Thoracic aorta (tissue), 2 donors: ENCODE results near the gene SLC35B2. TPM values are rescaled to one million over a fixed set of nuclear protein-coding genes. Genes with fewer than 3 reads are reported as not detected.

Experiments used
- ATAC-seq: fragments of 150-250 bp; one replicate; pipeline ENCODE4 v1.8.0; 2017; ENCODE audit warnings: low read depth; ENCODE audit not compliant: insufficient number of reproducible peaks, low FRiP score
- DNase-seq: peaks from one replicate; pipeline ENCODE4 v3.0.0-alpha.2; 2020; ENCODE audit warnings: low spot score
- H3K27ac ChIP-seq, 2 donors: fragments of 200-600 bp; sonication (generic); 1 replicate in 1 of 2; 2 replicates in 1 of 2; pipeline ENCODE4 v1.5.1; 2016; ENCODE audit warnings: mild to moderate bottlenecking in 2 of 2, moderate library complexity in 2 of 2
- H3K27me3 ChIP-seq: fragments of 200-600 bp; sonication (generic); replicated peaks from 2 replicates; pipeline ENCODE4 v1.6.0; 2016; ENCODE audit warnings: mild to moderate bottlenecking; ENCODE audit not compliant: insufficient read depth
- H3K36me3 ChIP-seq: fragments of 200-600 bp; sonication (generic); one replicate; pipeline ENCODE4 v1.5.1; 2016
- H3K4me1 ChIP-seq, 2 donors: fragments of 200-600 bp; sonication (generic); 1 replicate in 1 of 2; 2 replicates in 1 of 2; pipeline versions ENCODE4 v1.5.1 to v1.6.0; 2016; ENCODE audit warnings: low read depth in 2 of 2, mild to moderate bottlenecking in 1 of 2; ENCODE audit not compliant: control insufficient read depth in 1 of 2
- H3K4me3 ChIP-seq: fragments of 200-600 bp; sonication (generic); 2 replicates; pipeline ENCODE4 v1.5.1; 2016; ENCODE audit warnings: mild to moderate bottlenecking
- H3K9me3 ChIP-seq: fragments of 200-600 bp; sonication (generic); 2 replicates; pipeline ENCODE4 v1.5.1; 2016
- total RNA-seq, 2 donors: library from RNA; depleted of rRNA; stranded (reverse); fragments of >200 nt; gene quantifications; one replicate each; pipeline versions ENCODE4 v1.1.0 to v1.2.3, GENCODE V29; 2016
- TF ChIP-seq, protein P1 (sequence below): fragments of 200-600 bp; sonication (generic); IDR thresholded peaks from one replicate; pipeline ENCODE4 v1.5.1; 2019; ENCODE audit warnings: antibody characterized with exemption

Gene SLC35B2
- total RNA-seq, 2 donors from 2014 or later: 19.9 to 33.3 TPM

DNA sequence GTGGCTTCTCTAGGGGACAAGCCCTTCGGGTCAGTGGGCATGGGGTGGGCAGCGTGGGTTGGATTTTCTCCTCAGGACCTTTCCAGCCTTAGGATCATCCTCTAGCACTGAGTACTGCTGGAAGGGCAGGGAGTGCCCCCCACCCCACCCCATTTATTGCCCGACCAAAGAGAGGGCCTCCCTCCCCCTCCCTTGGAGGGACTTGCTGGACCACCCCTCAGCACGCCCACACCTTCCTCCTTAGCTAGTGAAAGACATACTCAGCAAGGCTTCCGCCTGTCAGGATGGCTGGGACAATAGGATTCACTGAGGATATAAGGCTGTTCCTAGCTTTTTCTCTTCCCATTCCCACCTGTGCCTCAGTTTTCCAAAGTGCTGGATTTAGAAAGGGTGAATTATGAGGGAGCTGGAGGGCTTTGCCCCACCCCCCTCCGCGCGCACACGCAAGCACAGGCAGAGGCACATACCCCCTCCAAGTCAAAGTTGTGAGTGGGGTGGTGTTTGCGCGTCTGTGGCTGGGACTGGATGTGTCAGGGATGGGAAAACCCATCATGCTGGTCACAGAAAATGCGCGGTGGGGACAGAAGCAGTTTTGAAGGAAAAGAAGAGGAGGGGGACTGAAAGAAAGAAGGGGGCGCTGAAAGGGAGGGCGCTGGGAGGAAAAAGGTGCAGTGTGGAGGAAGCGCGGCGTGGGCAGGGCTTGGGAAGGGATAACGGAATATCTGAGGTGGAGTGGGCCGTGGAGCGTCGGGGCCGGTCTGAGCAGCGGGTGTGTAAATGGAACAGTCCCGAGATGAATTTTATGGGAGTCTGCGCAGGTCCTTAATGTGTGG, 34.6 kb downstream of the SLC35B2 start:
- Histone ChIP-seq H3K27me3 (no peaks in the 10 kb centered on the region), H3K9me3 (no peaks in the 10 kb centered on the region), H3K27ac (peak overlapping the region; percentile 97 to 98), H3K4me1 (peaks cover 67 to 80% of the 10 kb centered on the region in 2 donors), H3K4me3 (peak overlapping the region; percentile 81), H3K36me3 (no peaks in the 10 kb centered on the region)
- ATAC-seq: no peak
- no peak for DNase-seq
- TF ChIP-seq, protein P1, sequence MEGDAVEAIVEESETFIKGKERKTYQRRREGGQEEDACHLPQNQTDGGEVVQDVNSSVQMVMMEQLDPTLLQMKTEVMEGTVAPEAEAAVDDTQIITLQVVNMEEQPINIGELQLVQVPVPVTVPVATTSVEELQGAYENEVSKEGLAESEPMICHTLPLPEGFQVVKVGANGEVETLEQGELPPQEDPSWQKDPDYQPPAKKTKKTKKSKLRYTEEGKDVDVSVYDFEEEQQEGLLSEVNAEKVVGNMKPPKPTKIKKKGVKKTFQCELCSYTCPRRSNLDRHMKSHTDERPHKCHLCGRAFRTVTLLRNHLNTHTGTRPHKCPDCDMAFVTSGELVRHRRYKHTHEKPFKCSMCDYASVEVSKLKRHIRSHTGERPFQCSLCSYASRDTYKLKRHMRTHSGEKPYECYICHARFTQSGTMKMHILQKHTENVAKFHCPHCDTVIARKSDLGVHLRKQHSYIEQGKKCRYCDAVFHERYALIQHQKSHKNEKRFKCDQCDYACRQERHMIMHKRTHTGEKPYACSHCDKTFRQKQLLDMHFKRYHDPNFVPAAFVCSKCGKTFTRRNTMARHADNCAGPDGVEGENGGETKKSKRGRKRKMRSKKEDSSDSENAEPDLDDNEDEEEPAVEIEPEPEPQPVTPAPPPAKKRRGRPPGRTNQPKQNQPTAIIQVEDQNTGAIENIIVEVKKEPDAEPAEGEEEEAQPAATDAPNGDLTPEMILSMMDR: no peak

DNA sequence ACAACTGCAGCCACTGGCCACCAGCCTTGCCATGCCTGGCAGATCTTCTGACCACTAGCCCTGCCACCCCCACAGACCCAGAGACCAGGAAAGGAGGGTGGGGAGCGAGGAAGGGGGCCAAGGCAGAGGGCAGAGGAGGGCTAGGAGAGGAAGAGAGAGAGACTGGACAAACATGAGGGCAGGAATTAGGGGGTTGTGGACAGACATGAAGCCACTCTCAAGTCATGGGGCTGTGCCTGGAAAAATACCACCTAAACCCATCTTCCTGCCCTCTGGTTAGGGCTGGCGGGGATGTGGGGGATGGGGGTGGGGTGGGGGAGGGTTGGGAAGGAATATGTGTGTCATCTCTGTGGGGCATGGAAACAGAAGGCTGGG, 35.4 kb downstream of the SLC35B2 start:
- Histone ChIP-seq H3K9me3 (no peaks in the 10 kb centered on the region), H3K4me3 (peak overlapping the region; percentile 81), H3K36me3 (no peaks in the 10 kb centered on the region), H3K4me1 (peaks cover 64 to 80% of the 10 kb centered on the region in 2 donors), H3K27ac (peak overlapping the region; percentile 97 to 98), H3K27me3 (no peaks in the 10 kb centered on the region)
- DNase-seq (no peak), ATAC-seq (no peak)
- TF ChIP-seq, protein P1: no peak

DNA sequence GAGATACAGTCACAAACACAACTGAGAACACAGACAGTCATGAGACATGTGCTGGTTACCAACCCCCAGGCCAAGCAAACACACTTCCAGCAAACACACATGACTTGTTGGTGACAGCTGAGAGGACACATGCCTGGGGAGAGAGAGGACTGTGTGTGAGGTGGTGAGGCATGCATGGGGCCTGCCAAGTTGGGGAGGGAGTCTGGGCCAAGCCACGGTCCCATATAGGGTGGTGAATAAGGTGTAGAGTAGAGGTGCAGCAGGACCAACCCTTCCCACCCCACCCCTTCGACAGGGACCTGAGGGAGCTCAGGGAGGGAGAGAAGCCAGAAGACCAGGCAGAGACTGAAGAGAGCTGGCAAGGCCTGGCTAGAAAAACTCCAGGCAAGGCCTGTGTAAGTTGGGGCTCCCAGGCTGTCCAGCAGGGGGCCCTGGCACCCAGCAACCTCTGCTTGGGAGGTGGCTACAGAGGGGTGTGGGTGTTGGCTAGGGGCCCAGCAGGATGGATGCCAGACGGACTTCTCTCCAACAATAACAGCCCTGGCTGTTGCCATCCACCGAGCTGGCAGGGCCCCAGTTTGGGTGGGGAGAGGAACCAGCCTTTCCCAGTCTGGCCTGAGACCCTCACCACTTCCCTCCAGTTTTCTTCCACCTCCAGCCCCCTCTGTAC, 35.9 kb downstream of the SLC35B2 start:
- H3K27ac ChIP-seq: peak overlapping the region; percentile 97 to 98
- peak; percentile 66 for ATAC-seq
- H3K4me3 ChIP-seq: peak overlapping the region; percentile 81
- TF ChIP-seq, protein P1: peak; percentile 94
- H3K4me1 ChIP-seq: peaks cover 58 to 80% of the 10 kb centered on the region in 2 donors
- H3K27me3 ChIP-seq: no peaks in the 10 kb centered on the region
- peak; percentile 87 for DNase-seq
- no peaks in the 10 kb centered on the region for H3K36me3 ChIP-seq
- H3K9me3 ChIP-seq: no peaks in the 10 kb centered on the region

DNA sequence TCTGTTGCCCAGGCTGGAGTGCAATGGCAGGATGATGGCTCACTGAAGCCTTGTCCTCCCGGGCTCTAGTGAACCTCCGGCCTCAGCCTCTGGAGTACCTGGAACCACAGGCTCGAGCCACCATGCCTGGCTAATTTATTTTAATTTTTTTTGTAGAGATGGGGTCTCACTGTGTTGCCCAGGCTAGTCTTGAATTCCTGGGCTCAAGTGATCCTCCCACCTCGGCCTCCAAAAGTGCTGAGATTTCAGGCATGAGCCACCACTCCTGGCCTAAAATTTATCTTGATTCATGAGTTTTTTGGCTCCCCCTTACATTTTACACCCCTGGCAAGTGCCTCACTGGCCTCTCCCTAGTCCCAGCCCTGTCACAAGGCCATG, 36.4 kb downstream of the SLC35B2 start:
- H3K4me1 ChIP-seq: peaks cover 53 to 78% of the 10 kb centered on the region in 2 donors
- no peak for DNase-seq
- no peaks in the 10 kb centered on the region for H3K36me3 ChIP-seq
- H3K9me3 ChIP-seq: no peaks in the 10 kb centered on the region
- peak overlapping the region; percentile 97 to 98 for H3K27ac ChIP-seq
- no peak for ATAC-seq
- no peaks in the 10 kb centered on the region for H3K27me3 ChIP-seq
- TF ChIP-seq, protein P1: no peak
- H3K4me3 ChIP-seq: peak overlapping the region; percentile 76
